Measurements from ENCODE around the gene DPH7. TPM values are rescaled to one million over a fixed set of nuclear protein-coding genes. Genes with fewer than 3 reads are reported as not detected.

The DPH7 gene
- total and polyA plus RNA-seq, 4 donors = 7.9 to 18.9 (median 12.3) TPM

GRCh38 chr9:137522746-137523455 lies 55.8 kb downstream of the DPH7 start:
- peaks cover 0 to 11% (median 3%) of the 10 kb centered on the region in 4 donors for H3K36me3 ChIP-seq (ENCODE audit: control insufficient read depth in 4 of 4, insufficient read depth in 3 of 4, low read depth in 1 of 4, low read length in 3 of 4)

GRCh38 chr9:137521405-137521985 lies 57.2 kb downstream of the DPH7 start:
- TF ChIP-seq CTCF (IDR thresholded peaks at IDR 0.05; ENCODE audit: low read depth, low read length, missing input control) (no peak), EGR1 (IDR thresholded peaks at IDR 0.05; ENCODE audit: low read depth in 2 of 2) (no peak), RAD21 (IDR thresholded peaks at IDR 0.05) (no peak), REST (IDR thresholded peaks at IDR 0.05) (no peak), YY1 (IDR thresholded peaks at IDR 0.05) (no peak)
- peaks cover 0 to 11% (median 3%) of the 10 kb centered on the region in 4 donors for H3K36me3 ChIP-seq (ENCODE audit: control insufficient read depth in 4 of 4, insufficient read depth in 3 of 4, low read depth in 1 of 4, low read length in 3 of 4)
- no peaks in the 10 kb centered on the region for H3K9me3 ChIP-seq (ENCODE audit: control insufficient read depth in 4 of 4, low read length in 3 of 4)
- H3K27ac ChIP-seq (ENCODE audit: low read depth in 1 of 2, low read length in 2 of 2) = no peak overlapping the region
- H3K4me3 ChIP-seq (ENCODE audit: low read depth in 1 of 3, low read length in 3 of 3) = no peak overlapping the region
- 95% methylated on average over 18 of the region's 18 CpGs for WGBS
- H3K27me3 ChIP-seq (ENCODE audit: control insufficient read depth in 4 of 4, insufficient read depth in 4 of 4, low read length in 3 of 4) = no peaks in the 10 kb centered on the region
- no peak for DNase-seq (ENCODE audit: low spot score)
- H3K9ac ChIP-seq (ENCODE audit: low read depth in 1 of 2, low read length in 2 of 2) = no peak overlapping the region
- H3K4me1 ChIP-seq (ENCODE audit: control insufficient read depth in 4 of 4, insufficient read depth in 4 of 4, low read length in 3 of 4) = no peaks in the 10 kb centered on the region

More at GRCh38 chr9:137522746-137523455, 55.8 kb downstream of the DPH7 start:
- Histone ChIP-seq H3K4me3 (ENCODE audit: low read depth in 1 of 3, low read length in 3 of 3) (no peak overlapping the region), H3K9ac (ENCODE audit: low read depth in 1 of 2, low read length in 2 of 2) (no peak overlapping the region), H3K27ac (ENCODE audit: low read depth in 1 of 2, low read length in 2 of 2) (no peak overlapping the region), H3K9me3 (ENCODE audit: control insufficient read depth in 4 of 4, low read length in 3 of 4) (no peaks in the 10 kb centered on the region), H3K27me3 (ENCODE audit: control insufficient read depth in 4 of 4, insufficient read depth in 4 of 4, low read length in 3 of 4) (no peaks in the 10 kb centered on the region), H3K4me1 (ENCODE audit: control insufficient read depth in 4 of 4, insufficient read depth in 4 of 4, low read length in 3 of 4) (no peaks in the 10 kb centered on the region)
- TF ChIP-seq FOXA2 (IDR thresholded peaks at IDR 0.05) (no peak), HNF4G (IDR thresholded peaks at IDR 0.05) (no peak), CTCF (IDR thresholded peaks at IDR 0.05; ENCODE audit: low read depth, low read length, missing input control) (no peak), ZBTB33 (IDR thresholded peaks at IDR 0.05) (no peak), FOXA1 (IDR thresholded peaks at IDR 0.05) (no peak), HNF4A (conservative IDR thresholded peaks at IDR 0.05) (no peak), NR2F2 (IDR thresholded peaks at IDR 0.05) (no peak), EGR1 (IDR thresholded peaks at IDR 0.05; ENCODE audit: low read depth in 2 of 2) (no peak), GABPA (IDR thresholded peaks at IDR 0.05 in 1 of 2, conservative IDR thresholded peaks at IDR 0.05 in 1 of 2) (no peak), YY1 (IDR thresholded peaks at IDR 0.05) (no peak), SP1 (IDR thresholded peaks at IDR 0.05) (no peak), JUND (IDR thresholded peaks at IDR 0.05) (no peak)
- 96% methylated on average over 36 of the region's 36 CpGs for WGBS
- DNase-seq (ENCODE audit: low spot score) = no peak

Data from liver (tissue), 9 donors.